Measurements from ENCODE around the gene FBXW10B.
A peak's percentile ranks its signal among the peaks of the same experiment; 100 is the strongest.
"Not testable (repeated sequence)": the region's sequence is repeated elsewhere in the genome, so short reads cannot be mapped to it uniquely, and the experiment has no call there.

Gene FBXW10B, protein sequence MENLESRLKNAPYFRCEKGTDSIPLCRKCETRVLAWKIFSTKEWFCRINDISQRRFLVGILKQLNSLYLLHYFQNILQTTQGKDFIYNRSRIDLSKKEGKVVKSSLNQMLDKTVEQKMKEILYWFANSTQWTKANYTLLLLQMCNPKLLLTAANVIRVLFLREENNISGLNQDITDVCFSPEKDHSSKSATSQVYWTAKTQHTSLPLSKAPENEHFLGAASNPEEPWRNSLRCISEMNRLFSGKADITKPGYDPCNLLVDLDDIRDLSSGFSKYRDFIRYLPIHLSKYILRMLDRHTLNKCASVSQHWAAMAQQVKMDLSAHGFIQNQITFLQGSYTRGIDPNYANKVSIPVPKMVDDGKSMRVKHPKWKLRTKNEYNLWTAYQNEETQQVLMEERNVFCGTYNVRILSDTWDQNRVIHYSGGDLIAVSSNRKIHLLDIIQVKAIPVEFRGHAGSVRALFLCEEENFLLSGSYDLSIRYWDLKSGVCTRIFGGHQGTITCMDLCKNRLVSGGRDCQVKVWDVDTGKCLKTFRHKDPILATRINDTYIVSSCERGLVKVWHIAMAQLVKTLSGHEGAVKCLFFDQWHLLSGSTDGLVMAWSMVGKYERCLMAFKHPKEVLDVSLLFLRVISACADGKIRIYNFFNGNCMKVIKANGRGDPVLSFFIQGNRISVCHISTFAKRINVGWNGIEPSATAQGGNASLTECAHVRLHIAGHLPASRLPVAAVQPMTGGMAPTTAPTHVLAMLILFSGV

DNA sequence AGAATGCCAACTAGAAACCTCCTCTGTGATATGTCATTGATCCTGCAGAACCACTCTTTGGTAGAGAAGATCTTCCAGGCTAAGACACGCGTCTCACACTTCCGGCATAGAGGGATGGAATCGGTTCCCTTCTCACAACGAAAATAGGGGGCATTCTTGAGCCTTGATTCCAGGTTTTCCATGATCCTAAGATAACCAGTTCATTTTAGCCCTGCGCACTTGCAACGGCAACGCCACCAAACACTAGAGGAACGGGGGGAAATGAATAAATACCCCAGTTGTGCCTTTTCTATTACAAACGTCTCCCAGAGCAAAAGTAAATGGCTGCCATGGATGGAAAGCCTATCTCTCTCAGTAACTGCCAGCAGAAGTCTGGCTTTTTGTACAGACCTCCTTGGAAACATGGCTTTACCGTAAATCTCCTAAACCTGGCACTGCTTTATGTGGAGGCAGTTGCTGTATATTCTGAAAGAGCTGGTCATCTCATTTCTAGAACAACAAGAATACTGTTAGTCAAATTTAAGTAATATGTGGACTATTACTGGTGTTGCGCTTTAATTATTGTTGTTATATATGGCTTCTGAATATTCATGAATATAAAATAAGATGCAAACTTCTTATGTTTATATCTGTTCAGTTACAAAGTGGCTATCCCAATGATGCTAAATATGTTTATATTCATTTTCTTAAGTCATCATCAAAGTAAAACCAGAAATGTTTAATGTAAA, at the start of gene FBXW10B:
FBXW10B (minus strand) TSS at position 374 of the 728 bp plus-strand sequence; CDS start at position 182, 192 bp downstream.
- not testable (repeated sequence) for DNase-seq

DNA sequence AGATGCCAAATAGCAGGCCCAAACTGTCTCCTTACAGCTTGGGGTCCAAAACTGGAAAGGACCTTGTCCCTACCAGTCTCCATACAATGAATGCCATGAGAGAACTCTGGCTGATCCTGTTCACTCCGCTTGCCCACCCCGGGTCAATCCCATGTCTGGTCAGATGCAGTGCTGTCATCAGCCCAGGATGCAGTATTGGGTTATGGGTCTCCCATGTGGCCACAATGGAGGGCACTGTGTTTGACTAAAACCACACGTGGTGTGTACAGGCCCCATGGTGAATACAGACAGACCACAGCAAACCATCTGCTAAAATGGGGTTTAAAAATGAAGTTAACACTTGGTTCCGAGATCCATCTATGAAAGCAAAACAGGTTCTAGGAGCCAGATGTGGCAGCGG, 44.2 kb upstream of the FBXW10B start:
- no peak for DNase-seq

DNA sequence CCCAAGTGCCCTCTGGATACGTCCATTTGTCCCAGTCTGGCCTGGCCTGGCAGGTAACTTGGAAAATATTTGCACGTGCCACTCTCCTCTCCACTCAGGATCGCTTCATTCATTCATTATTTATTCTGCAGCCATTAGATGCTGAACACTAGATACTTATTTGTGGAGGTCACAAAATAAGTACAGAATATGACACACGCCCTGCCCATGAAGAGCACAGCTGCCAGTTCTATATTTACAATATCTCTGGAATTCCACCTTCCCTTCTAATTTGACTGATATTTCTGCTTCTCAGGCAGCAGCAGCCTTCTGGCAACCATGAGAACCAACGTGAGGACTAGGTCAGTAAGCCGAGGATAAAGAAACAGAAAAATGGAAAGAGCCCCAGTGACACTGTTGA, 43.7 kb upstream of the FBXW10B start:
- DNase-seq: no peak

DNA sequence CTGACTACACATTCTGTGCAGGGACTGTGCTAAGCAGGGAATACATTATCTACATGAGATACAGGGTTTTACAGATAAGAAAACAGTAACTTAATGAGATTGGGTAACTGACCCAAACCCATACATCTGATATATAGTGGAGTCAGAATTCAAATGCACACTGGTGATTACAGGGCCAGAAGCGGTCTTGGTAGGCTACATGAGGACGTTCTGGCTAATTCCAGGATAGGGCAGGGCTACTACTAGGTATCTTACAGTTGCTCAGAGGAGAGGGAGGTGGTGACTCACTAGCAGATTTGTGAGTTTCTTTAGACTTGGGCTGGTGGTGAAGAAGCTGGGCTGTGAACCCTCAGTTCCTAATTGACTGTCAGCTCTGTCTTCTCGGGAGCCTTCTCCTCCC, 43.2 kb upstream of the FBXW10B start:
- peak; percentile 66 for DNase-seq

DNA sequence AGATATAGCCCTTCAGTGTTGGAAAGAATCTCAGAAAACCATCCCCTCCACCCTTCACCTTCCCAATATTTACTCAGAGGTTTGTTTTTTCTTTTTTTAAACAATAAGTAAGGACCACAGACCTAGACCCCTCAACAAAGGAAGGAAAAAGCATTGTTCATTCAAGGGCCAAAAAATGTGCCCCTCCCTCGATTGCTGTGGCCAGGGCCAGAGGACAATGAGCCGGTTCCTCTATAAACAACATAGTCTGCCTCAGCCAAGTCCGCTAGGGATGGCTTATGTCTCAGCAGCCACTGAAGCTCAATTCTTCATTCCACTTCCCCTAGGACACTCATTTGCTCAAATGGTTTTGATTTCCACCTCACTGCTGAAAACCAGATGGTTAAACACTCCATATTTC, 40.6 kb upstream of the FBXW10B start:
- DNase-seq: no peak

DNA sequence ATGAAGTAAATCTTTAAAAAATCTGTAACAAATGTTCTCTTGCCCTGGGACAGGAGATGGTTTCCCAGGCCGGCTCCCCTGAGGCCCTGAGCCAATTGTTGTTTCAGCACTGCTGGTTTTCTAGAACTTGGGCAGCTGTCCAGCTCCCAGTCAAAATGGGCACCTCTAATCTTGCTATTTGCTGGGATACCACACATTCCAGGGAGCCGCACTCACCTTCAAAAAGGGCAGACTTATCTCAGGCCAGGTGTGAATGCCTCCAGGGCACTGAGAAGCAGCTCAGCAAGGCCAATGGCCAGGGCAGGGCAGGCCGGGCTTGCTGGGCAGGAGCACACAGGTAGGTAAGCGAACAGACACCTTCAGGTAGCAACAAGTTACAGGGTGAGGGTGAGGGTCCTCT, 40.2 kb upstream of the FBXW10B start:
- peak; percentile 90 for DNase-seq

DNA sequence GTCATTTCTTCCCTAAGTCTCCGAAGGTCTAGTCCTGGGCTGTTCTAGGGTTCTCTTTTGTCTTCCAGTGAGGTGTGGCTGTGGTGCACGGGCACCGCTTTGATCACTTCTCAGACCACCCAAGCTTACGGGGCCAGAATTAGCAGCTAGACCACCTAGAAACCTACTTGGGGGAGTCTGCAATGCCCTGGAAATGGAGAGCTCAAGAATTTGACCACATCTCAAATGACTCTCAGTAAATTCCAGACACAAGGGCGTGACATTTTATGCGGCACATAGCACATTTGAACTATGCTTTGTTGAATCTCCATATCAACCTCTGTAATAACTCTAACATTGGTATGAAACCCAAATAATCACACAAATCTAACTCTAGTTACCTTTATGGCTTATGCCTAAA, 39.7 kb upstream of the FBXW10B start:
- no peak for DNase-seq

DNA sequence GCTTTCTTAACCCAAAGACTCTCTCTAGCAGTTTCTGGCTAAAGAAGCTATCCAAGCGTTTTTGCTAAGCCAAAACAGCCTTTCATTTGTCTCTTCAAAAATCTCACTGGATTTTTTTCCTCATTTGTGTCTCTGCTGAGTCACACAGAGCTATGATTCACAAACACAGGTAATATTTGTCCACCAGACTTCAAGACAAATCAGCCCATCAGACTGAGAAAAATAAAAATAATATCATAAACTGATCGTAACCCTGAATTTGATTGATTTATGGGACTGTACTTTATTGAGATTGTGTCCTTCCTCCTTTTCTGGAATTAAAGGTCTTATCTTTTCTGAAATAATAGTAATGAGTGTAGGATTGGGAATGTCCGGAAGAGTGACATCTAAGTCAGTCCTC, 38.8 kb upstream of the FBXW10B start:
- no peak for DNase-seq

DNA sequence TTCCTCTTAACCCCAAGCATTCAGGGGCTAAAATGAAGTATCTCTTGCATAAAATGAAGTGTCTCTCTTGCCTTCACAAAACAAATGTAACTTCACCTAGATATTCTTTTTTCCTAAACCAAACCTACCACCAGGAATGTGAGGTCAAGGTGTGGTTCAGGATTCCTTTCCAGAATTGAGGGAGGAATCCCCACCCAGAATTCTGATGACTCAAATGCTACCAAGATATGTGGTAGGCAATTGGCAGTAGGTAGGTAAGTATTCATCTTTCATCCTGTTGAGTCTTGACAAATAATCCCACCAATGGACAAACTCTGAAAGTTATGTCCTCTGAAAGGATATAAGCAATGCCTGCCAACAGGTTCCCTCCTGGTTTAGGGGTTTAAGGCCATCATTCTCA, 38.4 kb upstream of the FBXW10B start:
- DNase-seq: peak; percentile 85

DNA sequence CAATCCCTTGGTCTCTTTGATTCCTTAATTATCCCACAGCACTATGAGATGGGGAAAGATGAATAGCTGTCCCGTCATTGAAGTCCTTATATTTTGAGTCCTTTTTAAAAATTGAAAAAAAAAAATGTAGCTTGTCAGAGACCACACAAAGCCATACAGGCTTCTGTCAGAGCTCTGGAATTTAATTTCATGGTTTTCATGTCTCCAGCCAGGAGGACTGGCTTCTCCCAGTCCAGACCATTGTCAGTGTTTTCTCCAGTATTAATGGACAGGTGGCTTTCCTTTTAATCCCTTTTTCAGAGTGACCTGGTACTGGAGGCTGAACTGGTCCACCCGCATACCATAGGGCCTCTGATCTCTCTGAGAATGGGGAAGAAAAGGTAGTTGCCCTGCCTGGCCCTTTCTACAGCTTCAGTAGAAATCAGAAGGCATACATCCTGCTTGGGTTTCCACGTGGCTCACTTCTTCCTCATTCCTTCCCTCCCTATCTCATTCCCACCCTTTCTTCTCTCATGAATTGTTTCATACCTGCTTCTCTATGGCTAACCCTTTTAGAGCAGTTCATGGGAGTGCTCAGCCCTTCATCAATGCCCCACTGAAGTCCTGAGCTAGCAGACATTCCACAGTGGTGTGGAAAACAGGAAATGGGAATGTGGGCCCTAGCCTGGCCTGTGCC, 35.5 kb upstream of the FBXW10B start:
- DNase-seq: peak; percentile 74

DNA sequence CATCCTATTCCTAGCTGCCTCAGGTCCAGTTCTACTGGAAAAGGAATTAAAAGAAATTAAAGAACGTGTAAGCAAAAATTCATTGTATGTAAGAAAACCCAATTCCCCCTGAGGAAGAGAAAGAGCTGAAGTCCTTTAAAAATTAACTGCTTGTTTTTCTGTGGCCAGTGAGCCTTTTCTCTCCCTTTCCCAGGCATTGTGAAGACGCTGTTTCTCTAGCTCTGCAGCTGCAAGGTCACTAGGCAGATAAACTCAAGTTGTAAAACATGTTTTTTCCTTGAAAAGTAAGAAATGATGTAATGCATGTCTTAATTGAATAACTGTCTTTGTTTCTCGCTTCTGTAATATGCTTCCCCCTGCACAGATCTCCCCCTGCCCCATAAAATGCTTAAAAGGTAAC, 34.9 kb upstream of the FBXW10B start:
- DNase-seq: not testable (repeated sequence)

DNA sequence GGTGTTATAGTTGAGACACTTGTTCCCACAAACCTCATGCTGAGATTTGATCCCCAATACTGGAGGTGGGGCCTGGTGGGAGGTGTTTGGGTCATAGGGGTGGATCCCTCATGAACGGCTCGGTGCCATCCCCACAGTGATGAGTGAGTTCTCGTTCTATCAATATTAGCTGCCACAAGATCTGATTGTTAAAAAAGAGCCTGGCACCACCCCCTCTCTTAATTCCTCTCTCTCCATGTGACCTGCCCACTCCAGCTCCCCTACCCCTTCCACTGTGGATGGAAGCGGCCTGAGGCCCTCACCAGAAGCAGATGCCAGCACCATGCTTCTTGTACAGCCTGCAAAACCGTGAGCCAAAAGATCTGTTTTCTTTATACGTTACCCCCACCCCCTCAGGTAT, 33.5 kb upstream of the FBXW10B start:
- DNase-seq: no peak

DNA sequence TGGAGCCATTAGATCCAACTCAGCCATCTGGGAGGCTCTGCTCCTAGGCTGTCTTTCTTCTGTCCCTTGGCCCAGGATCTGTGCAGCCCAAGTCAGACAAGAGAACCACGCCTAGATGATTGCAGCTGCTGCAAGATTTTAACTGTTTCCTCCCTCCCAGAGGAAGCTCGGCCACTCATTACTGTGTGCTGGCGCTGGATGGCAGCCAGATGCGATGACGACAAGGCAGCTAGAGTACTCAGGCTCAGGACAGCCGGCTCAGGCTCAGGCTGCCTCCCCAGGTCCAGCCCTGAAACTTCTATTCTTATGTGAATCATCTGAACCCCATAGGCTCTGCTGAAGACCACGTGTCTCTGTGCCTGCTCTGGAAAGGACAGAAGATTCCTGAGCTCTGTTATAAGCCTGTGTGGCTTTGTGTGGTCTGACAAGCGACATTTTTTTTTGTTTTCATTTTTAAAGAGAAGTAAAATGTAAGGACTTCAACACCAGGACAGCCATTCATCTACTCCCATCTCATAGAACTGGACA, 32.1 kb upstream of the FBXW10B start:
- DNase-seq: peak; percentile 99

DNA sequence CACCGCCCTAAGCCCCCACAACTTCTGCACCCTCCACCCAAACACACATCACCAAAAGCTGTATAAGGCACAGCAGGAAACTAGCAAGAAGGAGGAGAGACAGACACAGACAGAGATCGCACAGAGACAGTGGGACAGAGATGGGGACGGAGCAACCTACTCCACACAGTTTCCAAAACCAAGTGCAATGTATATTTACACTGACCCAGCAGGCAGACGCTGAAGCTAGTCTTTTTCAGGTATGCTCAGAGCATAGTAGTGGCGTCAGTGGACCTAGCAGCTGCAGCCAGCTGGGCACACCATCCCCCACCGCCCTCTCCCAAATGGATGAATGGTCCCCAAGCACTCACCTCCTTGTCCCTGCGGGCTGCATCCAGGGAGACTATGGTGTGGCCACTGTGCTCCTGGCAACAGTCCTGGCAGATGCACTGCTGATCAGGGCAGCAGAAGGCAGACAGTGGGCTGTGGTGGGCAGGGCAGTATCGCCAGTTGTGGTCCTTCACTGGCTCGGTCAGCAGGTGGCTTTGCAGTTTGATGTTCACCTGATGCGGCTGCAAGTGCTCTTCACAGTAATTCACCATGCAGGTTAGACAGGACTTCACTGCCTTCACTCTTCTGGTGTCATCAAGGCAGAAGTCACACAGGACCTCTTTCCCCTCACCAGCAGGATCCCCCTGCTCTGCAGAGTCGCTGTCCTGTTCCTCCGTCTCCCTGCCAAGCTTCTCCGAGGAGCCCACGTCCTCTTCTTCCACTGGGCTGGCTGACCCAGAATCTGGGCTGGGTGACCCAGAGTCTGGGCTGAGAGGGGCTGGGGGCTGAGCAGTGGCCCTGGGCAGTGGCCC, 31.5 kb upstream of the FBXW10B start:
- no peak for DNase-seq

DNA sequence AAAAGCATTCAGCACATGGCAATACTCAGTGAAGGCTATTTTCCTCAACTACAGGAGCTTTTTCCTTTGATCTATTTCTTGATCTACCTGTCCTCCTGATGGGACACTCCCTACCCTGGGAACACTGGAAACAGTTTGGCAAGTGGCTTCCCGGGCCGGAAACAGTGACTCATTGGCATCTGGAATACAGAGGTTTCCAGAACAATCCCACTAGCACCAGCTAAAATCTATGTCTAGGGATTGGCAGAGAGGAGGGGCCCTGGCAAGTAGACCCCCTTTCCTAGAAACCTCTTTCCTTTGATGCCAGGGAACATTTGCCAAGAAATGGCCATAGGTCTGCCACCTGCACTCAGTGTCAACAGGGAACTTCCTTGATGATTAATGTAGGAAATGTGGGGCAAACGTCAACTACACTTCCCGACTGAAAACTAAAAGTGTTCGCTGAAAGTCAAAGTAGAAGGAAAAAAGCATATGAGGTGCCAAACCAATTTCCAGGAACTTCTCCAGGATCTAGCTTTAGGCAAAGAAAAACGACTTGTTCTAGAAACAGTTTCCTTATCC, 30.4 kb upstream of the FBXW10B start:
- DNase-seq: no peak

DNA sequence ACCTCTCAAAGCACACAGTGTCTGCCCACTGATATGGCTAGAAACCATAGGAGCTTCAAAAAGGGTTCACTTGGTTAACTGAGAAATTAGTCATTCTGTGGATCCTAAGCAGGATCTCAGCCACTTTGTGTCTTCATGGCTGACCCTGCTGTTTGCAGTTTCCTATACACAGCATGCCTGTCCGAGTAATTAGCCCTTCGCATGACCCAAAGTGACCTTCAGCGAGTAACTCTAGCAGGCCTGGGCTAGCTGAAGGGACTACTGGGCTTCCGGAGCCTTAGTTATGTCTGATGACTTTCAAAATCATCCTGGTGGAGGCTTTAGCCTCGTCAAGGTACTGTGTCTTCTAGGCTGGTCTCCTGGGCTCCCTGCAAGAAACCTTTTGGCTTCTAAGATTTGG, 28.9 kb upstream of the FBXW10B start:
- DNase-seq: no peak

DNA sequence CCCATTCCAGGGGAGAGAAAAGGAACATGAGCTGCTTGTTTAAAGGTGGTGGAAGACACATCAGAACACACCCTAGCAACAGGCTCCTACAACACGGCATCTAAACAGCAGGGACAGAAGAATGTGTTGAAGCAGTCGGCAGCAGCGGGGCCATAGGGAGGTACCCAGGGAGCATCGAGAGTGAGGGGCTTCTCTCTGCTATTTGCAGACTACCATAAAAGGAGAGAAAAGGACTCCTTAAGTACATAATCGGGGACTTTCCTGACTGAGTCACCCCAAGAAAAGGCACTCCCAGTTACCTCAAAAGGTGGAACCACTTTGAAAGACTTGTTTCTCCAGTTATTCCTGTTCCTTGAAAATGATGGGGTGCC, 26.4 kb upstream of the FBXW10B start:
- DNase-seq: peak; percentile 58

DNA sequence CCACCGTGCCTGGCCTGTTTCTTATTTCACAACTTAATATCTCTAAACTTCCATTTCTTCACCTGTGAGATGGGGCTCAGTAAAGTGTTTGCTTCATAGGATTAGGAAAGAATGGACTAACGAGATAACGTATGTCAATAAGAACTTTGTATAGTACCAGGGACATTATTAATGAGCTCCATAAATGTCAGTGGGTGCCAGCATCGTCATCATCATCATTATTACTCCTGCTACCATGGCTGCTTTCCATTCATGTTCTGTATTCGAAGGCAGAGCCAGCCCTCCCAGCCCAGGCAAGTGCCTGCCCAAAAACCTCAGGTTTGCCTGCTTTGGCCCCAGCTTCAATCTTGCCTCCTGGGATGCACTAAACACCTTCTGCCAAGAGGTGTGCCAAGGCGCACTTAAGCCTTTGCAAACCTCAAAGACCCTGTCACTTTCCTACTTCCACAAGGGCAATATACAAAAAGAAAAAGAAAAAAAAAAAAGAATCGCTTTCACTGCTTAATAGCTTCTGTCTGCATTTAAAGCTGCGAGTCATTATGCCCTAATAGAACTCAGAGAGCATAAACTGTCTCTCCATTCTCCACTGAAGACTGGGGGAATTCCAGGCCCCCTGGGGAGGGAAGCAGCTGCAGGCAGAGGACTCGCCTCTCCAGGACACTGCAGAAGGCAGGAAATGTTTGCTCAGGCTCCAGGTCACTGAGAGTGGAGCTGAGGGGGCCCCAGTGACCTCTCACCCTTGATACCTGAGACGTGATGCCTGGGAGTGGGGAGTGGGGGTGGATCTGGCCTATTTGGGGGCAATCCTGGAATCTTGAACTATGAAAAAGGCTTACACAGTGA, 25.8 kb upstream of the FBXW10B start:
- peak; percentile 61 for DNase-seq

DNA sequence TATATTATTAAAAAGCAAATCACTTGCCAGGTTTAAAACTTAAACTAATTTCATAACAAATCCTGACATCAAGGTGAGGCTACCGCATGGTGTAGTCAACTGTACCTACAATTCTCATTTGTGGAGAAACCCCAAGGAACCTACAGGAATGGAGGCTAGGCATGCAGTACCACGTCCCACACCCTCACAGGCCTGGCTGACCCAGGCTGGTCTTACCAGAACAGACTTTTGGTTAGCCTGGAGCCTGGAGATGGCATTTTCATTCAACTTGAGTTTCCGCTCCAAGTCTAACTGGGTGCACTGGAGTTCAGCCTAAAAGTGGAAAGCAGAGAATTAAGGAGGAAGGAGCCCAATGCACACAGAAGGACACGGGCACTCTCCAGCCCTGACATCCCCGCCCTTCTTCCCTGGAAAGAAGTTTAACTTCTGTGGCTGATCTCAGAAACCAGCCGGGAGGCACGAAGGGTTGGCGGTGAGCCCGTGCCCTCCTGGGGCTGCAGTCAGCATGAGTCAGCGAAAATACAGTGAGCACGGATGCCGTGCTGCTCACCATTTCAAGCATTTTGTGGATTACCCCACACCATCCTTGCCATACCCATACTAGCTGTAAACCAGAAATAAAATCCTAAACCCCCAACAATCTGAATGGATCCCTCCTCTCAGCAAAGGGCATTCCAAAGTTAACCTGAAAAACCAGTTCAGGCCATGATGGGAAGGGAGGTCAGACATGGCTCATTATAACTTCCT, 23.2 kb upstream of the FBXW10B start:
- not testable (repeated sequence) for DNase-seq

DNA sequence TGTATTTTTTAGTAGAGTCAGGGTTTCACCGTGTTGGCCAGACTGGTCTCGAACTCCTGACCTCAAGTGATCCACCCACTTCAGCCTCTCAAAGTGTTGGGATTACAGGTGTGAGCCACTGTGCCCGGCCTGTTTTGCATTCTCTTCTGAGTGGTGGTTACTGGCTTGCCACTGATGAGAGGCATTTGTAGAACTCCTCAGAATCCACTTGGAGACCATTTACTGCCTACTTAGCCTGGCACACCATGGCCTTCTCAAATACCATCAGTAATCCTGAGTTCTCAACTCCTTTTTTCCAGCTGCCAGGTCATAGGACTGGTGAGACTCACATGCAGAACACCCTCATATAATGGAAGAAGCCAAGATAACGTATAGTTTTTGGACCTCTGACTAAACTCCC, 22.5 kb upstream of the FBXW10B start:
- not testable (repeated sequence) for DNase-seq
